ENCODE results near the gene EIF2B4.
"Not testable (repeated sequence)": the region's sequence is repeated elsewhere in the genome, so short reads cannot be mapped to it uniquely, and the experiment has no call there.

The EIF2B4 gene

DNA sequence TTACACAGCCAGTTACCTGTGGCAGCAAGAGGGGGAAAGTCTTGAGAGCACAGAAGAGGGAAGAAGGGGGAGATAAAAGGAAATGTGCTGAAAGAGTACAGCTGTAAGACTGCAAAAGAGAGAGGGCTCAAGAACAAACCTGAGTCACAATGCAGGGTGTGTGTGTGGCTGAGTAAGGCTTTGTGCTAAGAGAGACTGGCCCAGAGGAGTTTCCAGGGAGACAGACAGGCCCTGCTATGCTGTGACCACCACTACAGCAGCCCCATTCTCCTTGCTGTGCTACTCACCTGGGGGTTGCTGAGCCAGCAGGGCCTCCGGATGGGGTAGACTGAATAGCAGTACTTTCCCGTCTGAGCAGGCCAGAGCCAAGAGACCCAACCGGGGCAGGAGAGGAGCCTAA is 34.8 kb downstream of the EIF2B4 start:
- DNase-seq = no peak

DNA sequence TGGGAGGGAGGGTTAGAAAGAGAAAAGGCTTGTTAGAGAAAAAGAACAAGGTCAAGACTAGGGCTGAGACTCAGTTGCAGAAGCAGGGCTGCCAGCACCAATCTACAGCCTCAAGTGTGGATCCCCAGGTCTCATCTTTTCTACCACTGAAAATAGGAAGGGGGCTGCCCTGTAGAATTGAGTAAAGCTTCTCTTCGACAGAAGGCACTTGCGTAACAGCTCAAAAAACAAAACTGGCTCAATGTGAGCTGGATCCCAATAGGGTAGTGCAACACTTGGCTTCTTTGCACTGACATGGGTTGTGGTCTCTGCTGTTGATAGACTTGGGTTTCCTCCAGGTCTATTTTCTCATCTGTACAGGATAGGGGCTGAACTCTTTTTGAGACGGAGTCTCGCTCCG is 45.4 kb downstream of the EIF2B4 start:
- no peak for DNase-seq

DNA sequence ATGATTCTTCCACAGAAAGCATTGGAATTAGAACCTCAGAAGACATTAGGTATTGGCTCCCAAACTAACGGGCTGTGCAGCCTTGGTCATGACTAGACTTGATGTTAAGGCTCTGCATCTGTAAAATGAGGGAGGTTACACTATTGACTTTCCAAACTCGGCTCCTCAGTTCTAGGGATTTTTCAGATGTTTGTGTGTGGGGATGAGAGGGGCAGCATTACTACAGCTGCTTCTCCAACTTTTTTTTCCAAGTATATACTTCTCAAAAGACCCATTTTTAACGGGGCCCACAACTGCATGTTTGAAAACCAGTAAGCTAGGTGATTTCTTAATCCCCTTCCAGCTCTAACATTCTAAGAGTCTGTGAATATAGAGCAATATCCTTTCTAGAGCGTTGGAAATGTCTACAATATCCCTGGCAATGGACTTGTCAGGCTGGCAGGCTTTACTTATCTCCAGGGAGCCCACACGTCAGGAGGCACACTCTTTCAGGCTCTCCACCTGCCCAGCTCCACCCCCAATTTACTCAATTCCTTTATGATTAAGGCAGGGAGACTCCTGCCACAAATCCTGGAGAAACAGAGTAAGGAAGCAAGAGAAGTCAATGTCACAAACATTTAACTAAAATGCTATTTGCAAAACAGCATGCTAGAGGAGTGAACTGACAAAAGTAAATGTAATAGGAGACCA is 46.4 kb downstream of the EIF2B4 start:
- no peak for DNase-seq

DNA sequence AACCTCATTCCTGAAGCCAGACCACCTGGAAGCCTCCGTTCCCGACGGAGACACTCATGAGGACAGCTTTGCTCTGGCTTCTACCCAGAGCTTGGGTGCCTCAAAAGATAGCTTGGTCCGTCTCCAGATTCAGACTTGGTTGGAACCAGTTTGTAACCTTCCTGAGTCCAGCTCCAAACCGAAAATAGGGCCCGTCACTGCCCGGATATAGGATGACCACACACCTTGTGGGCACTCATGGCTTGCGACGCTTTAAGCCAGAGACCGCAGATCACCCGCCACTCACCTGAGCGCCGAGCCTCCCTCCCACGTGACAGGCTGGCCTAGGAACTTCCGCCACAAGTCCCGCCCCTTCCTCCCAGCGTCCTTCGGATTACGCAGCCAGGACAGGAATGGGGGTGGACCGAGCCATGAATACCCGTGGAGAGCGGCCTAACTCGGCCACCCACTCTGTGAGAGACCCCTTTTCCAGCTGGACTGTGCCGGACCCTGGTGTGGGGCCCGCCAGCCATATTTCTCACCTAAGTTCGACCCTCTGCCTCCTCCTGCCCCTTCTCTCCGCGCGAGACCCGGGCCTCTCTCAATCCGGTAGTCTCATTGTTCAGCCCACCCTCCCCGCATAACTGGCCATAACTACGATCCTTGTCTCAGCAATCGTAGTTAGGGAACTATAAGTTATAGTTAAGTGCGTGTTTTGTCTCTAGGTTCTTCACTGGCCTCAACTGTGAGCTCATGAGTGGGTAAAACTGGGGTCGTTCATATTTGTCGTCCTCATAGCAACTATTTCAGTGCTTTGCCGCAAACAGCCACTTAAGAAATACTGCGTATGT is 47.2 kb downstream of the EIF2B4 start, which contains the start of gene MPV17:
Gene MPV17 (minus strand): TSS at position 332 of the 830 bp plus-strand sequence. CDS start 580 bp downstream, outside the sequence.
- peak; percentile 91 for DNase-seq

DNA sequence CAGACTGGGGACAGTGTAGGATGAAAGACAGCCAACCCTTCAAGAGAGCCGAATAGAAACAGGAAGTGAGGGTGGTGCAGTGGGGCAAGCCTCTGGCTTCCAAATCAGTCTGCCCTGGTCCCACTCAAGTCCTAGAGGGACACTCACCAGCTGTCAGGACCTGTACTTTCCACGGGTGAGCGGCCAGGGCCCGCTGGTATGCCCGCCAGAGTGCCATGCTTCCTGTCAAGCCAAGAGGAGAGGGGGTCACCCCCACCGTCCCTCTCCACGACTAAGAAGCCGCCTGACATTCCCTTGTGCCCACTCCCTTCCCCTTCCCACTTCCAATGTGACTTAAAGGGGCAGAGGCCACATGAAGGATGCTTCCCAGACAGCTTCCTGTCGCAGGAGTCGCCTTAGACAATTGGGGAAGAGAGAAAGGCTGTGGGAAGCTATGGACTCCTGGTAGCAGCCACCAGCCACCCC is 47.8 kb downstream of the EIF2B4 start:
- DNase-seq = no peak

DNA sequence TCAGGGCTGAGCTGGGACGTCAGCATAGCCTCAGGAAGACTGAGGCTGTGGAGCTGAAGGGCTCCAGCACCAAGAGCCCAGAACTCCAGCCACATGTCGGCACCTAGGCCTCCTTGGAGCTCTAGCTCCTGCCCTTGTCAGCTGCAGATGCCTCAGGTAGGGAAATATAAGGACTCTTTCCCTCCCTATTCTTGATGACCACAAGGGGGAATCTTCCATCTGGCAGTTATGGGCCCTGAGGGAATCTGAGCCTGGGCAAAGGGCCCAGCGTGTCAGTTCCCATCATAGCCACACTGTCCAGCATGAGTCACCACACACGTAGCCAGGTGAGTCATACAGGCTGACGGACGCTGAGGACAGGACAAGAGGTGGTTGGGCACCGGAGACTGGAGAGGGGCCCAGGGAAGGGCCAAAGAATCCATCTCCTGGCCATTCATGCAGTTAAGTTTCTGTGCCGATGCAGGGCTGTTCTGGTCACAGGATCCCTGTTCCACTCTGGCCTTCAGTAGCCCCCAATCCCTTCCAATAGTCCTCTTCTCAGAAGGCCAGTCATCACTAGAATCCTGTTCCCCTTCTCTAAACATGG is 49.1 kb downstream of the EIF2B4 start:
- no peak for DNase-seq

DNA sequence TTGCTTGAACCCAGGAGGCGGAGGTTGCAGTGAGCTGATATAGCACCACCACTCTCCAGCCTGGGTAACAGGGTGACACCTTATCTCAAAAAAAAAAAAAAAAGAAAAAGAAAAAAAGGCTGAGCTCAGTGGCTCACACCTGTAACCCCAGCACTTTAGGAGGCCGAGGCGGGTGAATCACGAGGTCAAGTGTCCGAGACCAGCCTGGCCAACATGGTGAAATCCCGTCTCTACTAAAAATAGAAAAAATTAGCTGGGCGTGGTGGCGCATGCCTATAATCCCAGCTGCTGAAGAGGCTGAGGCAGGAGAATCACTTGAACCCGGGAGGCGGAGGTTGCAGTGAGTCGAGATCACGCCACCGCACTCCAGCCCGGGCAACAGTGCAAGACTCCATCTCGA is 50.3 kb downstream of the EIF2B4 start:
- DNase-seq = not testable (repeated sequence)

DNA sequence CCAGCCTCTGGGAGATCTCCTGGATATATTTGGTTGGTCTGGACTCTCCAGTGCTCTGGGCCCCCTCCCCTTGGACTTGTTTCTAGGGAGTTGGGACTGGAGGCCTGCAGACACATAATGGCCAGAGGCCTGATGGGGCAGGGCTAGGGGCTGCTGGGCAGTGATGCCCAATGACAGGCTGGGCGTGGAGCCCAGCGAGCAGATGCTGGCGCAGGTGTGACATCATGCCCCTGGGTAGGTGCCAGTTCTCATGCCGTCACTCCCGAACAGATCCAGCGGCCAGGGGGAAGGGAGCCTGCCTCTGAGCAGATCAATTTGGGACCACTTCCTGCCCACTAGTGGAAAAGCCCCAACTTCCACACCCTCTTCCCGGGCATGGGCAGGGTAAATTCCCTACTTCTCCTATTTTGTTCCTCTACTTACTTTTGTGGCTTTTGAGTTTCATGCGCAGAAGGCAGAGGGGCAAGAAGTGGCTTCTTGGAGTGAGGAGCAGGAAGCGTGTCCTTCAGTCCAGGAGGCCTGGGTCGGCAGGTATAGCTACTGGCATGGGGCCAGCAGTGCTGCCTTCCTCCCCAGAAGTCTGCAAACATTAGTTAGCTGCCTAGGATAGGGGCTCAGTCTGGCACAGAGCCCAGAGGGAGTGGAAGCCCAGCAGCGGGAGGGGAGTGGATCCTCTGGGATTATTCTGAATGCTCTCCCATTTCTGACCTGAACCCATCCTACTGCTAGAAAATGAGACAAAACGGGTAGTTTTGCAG is 53.3 kb downstream of the EIF2B4 start:
- no peak for DNase-seq

DNA sequence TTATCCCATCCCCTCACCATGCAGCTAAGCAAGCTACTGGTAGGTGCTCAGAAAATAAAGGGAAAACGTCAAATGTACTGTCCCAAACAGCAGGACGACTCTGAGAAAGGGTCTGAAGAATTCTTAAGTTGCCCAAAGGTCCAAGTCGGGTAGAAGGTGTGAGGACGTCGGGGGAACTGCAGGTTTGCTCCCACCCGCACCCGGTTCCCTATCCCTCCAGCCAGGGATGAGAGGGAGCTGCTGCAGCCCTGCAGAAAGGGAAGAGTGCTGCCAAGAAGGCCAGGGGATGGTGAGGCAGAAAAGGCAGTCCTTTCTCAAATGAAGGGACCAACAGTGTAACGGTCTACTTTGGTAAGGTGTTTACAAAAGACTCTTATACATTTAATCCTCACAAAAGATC is 55.0 kb downstream of the EIF2B4 start:
- DNase-seq = no peak

DNA sequence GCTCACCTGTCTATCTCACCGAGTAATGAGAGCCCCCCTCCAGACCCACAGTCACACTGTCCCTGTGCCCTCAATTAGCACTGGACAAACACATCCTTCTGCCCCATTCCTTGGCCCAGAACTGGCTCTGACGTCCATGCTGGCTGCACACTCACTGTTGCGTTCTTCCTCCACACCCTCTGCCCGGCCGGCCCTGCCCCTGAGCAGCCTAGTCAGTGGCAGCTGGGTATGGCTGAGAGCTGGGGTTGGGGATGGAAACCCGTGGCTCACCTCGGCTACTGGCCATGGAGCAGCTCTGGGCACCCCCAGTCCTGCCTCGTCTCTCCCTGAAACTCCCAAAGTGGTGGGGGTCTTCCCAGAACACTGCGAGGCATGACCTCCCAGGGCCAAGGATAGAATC is 55.4 kb downstream of the EIF2B4 start:
- DNase-seq = no peak
